ENCODE data around the gene PDE5A.

DNA sequence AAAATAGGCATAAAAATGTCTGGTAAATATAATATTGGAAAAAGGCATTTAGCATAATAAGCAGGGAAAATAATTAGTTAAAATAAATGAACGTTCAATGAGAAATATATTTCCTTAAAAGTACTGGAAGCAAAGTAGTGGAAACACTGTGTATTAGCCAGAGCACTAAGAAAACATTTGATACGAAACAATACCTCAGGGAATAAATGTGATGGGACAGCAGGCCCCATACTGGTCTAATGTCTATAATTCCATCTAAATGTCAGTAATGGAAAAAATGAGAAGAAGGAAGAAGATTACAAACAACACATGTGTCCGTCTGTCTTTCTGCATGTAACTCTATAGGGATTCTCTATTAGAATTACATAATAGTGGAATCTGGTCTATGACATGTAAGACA lies 79.0 kb downstream of the PDE5A start:
- no peak for TF ChIP-seq CTCF (IDR thresholded peaks at IDR 0.05; ENCODE audit: insufficient read depth, low read length, poor library complexity, severe bottlenecking)
- no peak for TF ChIP-seq EZH2phosphoT487 (conservative IDR thresholded peaks at IDR 0.05; ENCODE audit: low read length)
